ENCODE data around the gene ECE1. TPM values are rescaled to one million over a fixed set of nuclear protein-coding genes. Genes with fewer than 3 reads are reported as not detected.

The ECE1 gene
- total RNA-seq, 1 experiment from 2014 or later, result 131 TPM

- no peak for DNase-seq (ENCODE audit: low read depth)
Measured at GRCh38 chr1:21269461-21270085, 20.7 kb downstream of the ECE1 start.

- no peak for DNase-seq (ENCODE audit: low read depth)
Measured at GRCh38 chr1:21268281-21269239, 21.7 kb downstream of the ECE1 start.

GRCh38 chr1:21267191-21268077, 22.8 kb downstream of the ECE1 start:
- no peak for DNase-seq (ENCODE audit: low read depth)

DNA sequence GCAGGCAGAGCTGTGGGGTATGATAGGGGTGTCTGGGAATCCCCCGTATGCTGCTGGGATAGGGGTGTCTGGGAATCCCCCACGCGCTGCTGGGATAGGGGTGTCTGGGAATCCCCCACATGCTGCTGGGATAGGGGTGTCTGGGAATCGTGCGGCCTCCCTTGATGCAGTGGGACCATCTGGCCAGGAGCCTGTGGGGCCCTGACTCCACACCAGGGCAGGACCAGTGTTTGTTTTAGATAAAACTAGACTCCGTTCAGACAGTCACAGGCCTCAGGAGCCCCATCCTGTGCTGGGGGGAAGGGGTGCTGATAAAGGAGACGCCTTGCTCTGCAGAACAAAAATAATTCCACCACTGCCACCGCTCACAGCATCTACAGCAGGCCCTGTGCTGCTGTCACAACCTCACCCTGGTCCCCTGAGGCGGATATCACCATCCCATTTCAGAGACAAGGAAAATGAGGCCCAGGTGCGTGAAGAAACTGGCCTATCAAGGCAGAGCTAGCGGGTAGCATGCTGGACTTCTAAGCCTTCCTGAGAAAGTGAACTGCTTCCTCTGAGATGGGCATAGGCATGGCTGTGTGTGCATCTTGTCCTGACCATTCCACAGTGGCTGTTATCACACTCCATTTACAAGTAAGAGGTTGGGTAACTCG, 24.0 kb downstream of the ECE1 start:
- DNase-seq (ENCODE audit: low read depth), result no peak

DNA sequence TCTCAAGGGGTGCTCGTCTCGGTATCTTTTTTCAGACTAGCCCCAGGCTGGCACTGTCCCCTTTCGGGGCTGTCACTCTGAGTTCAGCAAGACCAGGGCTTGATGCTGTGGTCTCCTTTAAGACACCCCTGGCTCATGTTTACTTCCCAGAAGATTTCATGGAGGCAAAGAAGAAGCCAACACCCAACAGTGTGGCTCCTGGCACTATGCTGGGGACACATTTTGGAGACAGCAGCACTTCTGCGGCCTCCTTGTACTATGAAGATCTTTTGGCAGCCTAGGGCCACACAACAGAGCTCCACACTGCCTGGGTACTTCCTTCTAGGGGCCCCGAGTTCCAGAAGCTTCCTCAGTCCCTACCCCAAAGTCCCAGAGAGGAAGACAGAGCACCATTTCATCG, 24.6 kb downstream of the ECE1 start:
- DNase-seq (ENCODE audit: low read depth), result no peak

- peak; percentile 56 for DNase-seq (ENCODE audit: low read depth)
Measured at GRCh38 chr1:21264898-21265297, 25.4 kb downstream of the ECE1 start.

- DNase-seq (ENCODE audit: low read depth), result no peak
Measured at GRCh38 chr1:21263653-21264225, 26.5 kb downstream of the ECE1 start.

- no peak for DNase-seq (ENCODE audit: low read depth)
Measured at GRCh38 chr1:21263052-21263429, 27.2 kb downstream of the ECE1 start.

DNA sequence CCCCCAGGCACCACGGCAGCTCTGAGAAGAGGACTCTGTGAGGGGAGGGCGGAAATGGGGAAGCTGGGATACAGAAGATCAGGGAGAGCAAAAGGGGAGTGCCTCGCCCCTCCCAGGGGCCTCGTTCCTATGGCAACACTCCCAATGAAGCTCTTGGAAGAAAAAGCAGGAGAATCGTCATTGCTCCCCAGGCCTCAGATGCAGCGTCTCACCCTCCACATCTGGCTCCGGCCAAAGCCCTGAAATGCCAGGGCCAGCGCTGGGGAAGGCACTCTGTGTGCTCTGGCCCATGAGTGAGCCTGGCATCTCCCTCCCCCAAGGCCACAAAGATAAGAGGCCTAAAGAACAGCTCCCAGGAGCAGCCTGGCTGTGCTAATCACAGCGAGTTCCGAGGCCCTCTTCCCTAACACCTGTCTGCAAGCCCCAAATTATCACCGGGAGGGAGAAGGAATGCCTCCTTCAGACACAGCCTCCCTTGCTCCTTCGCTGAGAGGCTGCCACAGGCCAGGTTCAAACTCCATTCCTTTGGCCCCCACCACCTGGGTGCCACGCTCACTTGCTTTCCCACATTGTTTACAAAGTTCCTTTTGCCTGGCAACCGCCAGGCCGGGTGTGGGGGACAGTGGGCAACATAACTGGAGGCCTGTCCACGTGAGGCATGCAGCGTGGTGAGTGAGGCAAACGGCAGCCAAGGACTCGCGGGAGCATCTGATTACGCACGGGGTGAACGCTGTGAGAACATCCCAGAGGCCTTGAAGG, 27.8 kb downstream of the ECE1 start:
- peak; percentile 97 for DNase-seq (ENCODE audit: low read depth)

DNA sequence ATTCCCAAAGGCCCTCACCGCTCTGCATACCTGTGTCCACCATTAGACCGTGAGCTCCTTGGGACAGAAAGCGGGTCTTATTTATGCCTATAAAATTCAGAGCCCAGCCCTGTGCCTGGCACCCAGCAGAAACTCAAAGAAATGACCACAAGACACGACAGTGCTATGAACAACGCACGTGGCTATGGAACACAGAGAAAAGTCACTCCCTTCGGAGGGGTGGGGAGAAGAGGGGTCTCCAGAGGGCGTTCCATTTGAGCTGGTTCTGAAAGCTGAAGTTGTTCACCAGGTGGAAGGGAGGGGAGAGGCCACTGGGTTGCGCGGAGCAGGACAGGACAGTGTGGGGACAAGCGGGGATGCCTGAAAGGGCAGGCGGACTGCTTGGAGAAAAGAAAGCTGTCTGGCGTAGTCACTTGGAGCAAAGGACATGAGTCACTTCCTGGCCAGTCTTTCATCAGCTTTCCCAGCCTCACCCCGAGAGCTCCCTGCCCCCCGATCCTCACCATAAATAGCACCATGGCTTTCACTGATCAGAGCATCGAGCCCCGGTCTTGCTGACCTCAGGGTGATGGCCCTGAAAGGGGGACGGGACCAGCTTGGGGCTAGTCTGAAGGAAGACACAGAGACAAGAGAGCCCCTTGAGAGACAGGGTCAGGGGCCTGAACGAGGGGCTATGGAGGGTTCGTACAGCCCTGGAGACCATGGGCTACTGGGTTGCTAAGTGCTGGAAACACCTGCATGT, 28.5 kb downstream of the ECE1 start:
- DNase-seq (ENCODE audit: low read depth), result peak; percentile 97

DNA sequence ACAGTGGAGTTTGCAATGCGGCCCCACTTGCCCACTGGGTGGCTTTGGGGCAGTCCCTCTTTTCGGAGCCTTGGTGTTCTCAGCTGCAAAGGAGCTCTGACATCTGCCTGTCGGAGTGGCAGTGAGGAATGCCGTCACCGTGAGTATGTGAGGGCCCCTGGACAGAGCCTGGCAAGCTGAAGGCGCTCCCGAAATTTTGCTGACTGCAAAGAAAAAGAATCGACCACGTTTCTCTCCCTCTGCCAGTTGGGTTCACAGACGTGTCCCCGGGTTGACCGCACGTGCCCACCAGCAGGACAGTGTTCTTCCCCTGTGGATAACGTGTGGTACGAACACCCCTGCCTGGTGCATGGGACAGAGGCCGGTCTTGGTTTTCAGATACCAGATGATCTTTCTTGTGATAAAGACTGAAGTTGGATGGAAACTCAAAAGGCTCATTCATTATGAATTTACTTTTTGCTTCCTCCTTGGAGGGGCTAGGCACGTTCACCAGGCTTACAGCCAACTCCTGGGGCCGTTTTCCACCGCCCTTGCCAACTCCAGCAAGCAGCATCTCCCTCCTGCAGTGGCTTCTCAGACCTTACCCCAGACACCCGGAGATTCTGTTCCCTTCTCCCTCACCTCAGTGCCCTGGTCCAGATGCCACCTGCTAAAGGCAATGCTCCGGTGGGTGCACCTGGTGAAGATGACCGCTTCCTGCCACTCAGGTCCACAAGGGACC, 29.7 kb downstream of the ECE1 start:
- peak; percentile 46 for DNase-seq (ENCODE audit: low read depth)

DNA sequence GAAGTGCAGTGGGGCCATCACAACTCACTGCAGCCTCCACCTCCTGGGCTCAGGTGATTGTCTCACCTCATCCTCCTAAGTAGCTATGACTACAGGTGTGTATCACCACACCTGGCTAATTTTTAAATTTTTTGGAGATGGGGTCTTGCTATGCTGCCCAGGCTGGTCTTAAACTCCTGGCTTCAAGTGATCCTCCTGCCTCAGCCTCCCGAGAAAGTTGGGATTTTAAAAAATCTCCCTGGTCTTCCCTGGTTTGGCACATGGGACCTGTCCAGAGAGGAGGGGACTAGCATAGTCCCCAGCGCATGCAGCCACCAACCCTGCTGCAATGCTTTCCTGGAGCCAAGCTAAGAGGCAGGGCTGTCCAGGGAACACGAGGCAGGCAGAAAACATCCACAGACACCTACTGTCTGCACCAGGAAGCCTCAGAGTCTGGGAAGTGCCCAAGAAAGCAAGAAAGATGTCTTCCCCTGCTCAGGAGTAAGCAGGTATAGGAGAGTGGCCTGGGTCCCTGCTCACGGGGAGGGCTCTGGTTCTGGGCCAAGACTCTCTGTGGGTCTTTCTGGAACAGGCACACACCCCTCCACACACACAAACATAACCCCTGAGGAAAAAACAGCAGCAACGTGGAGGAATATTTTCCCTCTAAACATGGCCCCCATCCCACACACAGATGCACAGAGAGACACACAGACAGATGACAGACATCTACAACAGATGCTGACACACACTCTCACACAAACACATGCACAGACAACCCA, 30.8 kb downstream of the ECE1 start:
- no peak for DNase-seq (ENCODE audit: low read depth)

- DNase-seq (ENCODE audit: low read depth), result no peak
Measured at GRCh38 chr1:21258331-21259134, 31.7 kb downstream of the ECE1 start.

GRCh38 chr1:21257431-21258135, 32.7 kb downstream of the ECE1 start:
- no peak for DNase-seq (ENCODE audit: low read depth)

GRCh38 chr1:21256776-21257175, 33.5 kb downstream of the ECE1 start:
- DNase-seq (ENCODE audit: low read depth), result no peak

GRCh38 chr1:21255943-21256320, 34.3 kb downstream of the ECE1 start:
- DNase-seq (ENCODE audit: low read depth), result no peak

Data from RPMI7951 (cell line).